Measurements from ENCODE around the gene KRTAP10-4. TPM values are rescaled to one million over a fixed set of nuclear protein-coding genes. Genes with fewer than 3 reads are reported as not detected.

KRTAP10-4 gene
- total and polyA plus RNA-seq, 7 donors: not detected

DNA sequence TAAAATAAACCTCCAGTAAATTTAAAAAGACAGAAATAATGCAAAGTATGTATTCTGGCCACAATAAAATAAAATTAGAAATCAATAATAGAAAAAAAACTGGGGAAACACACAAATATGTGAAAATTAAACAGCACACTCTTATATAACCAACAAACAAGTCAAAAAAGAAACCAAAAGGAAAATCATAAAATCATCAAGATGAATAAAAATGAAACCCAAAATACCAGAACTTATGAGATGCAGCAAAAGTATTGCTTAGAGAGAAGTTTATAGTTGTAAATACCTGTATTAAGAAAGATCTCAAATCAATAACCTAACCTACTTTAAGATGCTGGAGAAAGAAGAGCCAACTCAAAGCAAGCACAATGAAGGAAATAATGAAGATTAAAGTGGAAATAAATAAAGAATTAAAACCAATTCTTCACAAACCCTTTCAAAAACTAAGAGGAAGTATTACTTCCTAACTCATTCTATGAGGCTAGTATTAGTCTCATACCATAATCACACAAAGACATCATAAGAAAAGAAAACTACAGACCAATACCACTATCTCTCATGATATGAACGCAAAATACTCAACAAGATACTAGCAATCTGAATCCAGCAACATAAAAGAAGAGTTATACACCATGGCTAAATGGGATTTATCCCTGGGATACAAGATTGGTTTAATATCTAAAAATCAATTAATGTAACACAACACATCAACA is 8.5 kb upstream of the KRTAP10-4 start:
- Histone ChIP-seq H3K4me3 (no peak overlapping the region), H3K27ac (no peak overlapping the region), H3K4me1 (no peaks in the 10 kb centered on the region), H3K36me3 (ENCODE audit: insufficient read depth in 1 of 2, low read depth in 1 of 2) (no peaks in the 10 kb centered on the region), H3K27me3 (ENCODE audit: insufficient read depth in 3 of 3, low read length in 2 of 3) (peaks cover 0 to 30% (median 4%) of the 10 kb centered on the region in 3 donors), H3K9me3 (peaks cover 10% of the 10 kb centered on the region)
- ATAC-seq: no peak
- DNase-seq: no peak
- TF ChIP-seq, protein P1, sequence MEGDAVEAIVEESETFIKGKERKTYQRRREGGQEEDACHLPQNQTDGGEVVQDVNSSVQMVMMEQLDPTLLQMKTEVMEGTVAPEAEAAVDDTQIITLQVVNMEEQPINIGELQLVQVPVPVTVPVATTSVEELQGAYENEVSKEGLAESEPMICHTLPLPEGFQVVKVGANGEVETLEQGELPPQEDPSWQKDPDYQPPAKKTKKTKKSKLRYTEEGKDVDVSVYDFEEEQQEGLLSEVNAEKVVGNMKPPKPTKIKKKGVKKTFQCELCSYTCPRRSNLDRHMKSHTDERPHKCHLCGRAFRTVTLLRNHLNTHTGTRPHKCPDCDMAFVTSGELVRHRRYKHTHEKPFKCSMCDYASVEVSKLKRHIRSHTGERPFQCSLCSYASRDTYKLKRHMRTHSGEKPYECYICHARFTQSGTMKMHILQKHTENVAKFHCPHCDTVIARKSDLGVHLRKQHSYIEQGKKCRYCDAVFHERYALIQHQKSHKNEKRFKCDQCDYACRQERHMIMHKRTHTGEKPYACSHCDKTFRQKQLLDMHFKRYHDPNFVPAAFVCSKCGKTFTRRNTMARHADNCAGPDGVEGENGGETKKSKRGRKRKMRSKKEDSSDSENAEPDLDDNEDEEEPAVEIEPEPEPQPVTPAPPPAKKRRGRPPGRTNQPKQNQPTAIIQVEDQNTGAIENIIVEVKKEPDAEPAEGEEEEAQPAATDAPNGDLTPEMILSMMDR (IDR thresholded peaks at IDR 0.05): no peak
- intact Hi-C loops (cut with DNase I): no loop called here
- 0 to 46% (median 44%) methylated on average over 1 of the region's 1 CpG for WGBS, 3 donors

DNA sequence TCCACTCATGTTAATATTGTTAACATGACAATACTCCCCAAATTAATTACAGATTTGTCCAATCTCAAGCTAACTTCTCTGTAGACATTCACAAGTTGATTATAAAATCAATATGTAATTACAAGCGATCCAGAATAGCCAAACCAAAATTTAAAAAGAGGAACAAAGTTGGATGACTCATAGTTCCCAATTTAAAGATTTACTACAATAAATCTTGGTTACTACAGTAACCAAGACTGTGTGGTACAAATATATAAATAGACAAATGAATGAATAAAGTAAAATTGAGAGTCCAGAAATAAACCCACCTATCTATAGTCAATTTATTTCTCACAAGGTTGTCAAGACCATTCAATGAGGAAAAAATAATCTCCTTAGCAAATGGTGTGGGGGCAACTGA is 7.1 kb upstream of the KRTAP10-4 start:
- no peak for DNase-seq
- H3K27ac ChIP-seq: no peak overlapping the region
- H3K36me3 ChIP-seq (ENCODE audit: insufficient read depth in 1 of 2, low read depth in 1 of 2): no peaks in the 10 kb centered on the region
- H3K4me1 ChIP-seq: no peaks in the 10 kb centered on the region
- peaks cover 0 to 30% (median 4%) of the 10 kb centered on the region in 3 donors for H3K27me3 ChIP-seq (ENCODE audit: insufficient read depth in 3 of 3, low read length in 2 of 3)
- H3K9me3 ChIP-seq: peaks cover 15% of the 10 kb centered on the region
- no peak overlapping the region for H3K4me3 ChIP-seq
- WGBS, 3 donors: 74 to 79% (median 76%) methylated on average over 1 of the region's 1 CpG
- TF ChIP-seq, protein P1 (IDR thresholded peaks at IDR 0.05): no peak
- intact Hi-C loops (cut with DNase I): no loop called here
- ATAC-seq: no peak

DNA sequence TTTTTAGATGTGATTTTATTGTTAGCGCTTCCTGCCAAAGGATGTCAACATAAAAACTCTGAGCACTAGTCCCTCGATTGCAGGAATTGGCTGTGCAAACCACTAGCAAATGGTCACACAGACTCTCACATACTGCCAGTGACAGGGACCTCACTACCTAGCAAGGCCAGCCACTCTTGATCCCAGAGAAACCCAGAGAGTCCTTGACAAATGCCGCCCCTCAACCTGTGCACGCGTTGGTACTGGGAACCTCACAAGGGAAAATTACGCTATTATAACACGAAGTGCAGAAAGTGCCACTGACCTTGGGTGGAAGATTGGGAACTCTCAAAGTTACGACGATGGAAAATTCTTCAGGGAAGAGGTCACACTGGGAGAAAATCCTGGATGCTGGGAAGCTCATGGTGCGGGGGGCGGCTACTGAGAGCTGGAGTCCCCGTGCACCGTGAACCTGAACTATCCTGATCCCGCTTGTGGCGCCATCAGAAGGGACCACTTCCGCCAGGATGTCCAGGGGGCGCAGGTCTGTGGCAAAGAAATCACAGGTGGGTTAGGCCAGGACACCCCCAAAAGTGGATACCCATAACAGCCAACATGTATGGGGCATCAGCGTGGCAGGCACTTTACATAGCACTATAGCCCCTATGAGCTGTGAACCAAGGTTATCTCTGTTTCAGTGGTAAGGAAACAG is 5.9 kb upstream of the KRTAP10-4 start:
- Histone ChIP-seq H3K36me3 (ENCODE audit: insufficient read depth in 1 of 2, low read depth in 1 of 2) (no peaks in the 10 kb centered on the region), H3K27me3 (ENCODE audit: insufficient read depth in 3 of 3, low read length in 2 of 3) (peaks cover 0 to 33% (median 13%) of the 10 kb centered on the region in 3 donors), H3K4me3 (no peak overlapping the region), H3K9me3 (peaks cover 12% of the 10 kb centered on the region), H3K4me1 (no peaks in the 10 kb centered on the region), H3K27ac (no peak overlapping the region)
- DNase-seq: no peak
- WGBS, 3 donors: 83 to 92% (median 86%) methylated on average over 18 of the region's 18 CpGs
- TF ChIP-seq, protein P1 (IDR thresholded peaks at IDR 0.05): no peak
- no peak for ATAC-seq
- intact Hi-C loops (cut with DNase I): no loop called here

DNA sequence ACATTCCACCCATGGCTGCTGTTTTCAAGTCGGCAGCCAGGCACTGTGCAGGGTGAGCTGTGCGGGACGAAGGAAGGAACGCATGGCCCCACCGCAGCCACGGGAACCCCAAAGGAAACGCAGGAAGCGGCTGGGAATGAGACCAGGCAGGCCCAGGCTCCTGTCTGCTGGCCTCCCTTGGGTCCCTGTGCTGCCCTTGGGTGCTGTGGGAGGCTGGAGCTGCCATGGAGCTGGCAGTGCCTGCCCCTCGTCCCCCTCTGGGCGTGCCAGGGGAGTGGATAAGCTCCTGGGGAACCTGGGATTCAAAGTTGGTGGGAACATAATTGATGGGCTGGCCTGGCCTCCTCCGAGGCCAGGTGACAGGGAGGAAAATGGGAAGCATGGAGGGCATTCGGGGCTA is 5.3 kb upstream of the KRTAP10-4 start:
- Histone ChIP-seq H3K27me3 (ENCODE audit: insufficient read depth in 3 of 3, low read length in 2 of 3) (peaks cover 0 to 33% (median 13%) of the 10 kb centered on the region in 3 donors), H3K9me3 (peaks cover 6% of the 10 kb centered on the region), H3K4me1 (no peaks in the 10 kb centered on the region), H3K27ac (no peak overlapping the region), H3K4me3 (no peak overlapping the region), H3K36me3 (ENCODE audit: insufficient read depth in 1 of 2, low read depth in 1 of 2) (no peaks in the 10 kb centered on the region)
- no peak for DNase-seq
- WGBS, 3 donors: 45 to 62% (median 53%) methylated on average over 12 of the region's 12 CpGs
- no peak for ATAC-seq
- TF ChIP-seq, protein P1 (IDR thresholded peaks at IDR 0.05): no peak
- intact Hi-C loops (cut with DNase I): no loop called here

Data from psoas muscle (tissue), 8 donors.